H9 (cell line): Measurements from ENCODE around the gene C1orf74. TPM values are rescaled to one million over a fixed set of nuclear protein-coding genes. Genes with fewer than 3 reads are reported as not detected.
A peak's percentile ranks its signal among the peaks of the same experiment; 100 is the strongest.

ENCODE experiments used
- DNase-seq: peaks from one replicate; pipeline ENCODE4 v3.0.0-alpha.2; 2017
- H2AFZ ChIP-seq: one replicate; pipeline ENCODE4 v1.6.1; 2013; ENCODE audit warnings: mild to moderate bottlenecking, low read length, control low read depth, moderate library complexity
- H2AK5ac ChIP-seq: 2 replicates; pipeline ENCODE4 v1.6.1; 2013; ENCODE audit warnings: low read length, control low read depth, mixed read lengths; ENCODE audit not compliant: insufficient read length
- H2BK120ac ChIP-seq: one replicate; pipeline ENCODE4 v1.6.1; 2013; ENCODE audit warnings: low read depth, mild to moderate bottlenecking, low read length, control low read depth, inconsistent platforms; ENCODE audit not compliant: poor library complexity, severe bottlenecking
- H2BK12ac ChIP-seq: 2 replicates; pipeline ENCODE4 v1.6.1; 2013; ENCODE audit warnings: low read length, control low read depth, mixed read lengths, low read depth; ENCODE audit not compliant: insufficient read length
- H2BK15ac ChIP-seq: 2 replicates; pipeline ENCODE4 v1.6.1; 2013; ENCODE audit warnings: low read depth, low read length, control low read depth
- H2BK20ac ChIP-seq: one replicate; pipeline ENCODE4 v1.6.1; 2013; ENCODE audit warnings: low read depth, mild to moderate bottlenecking, low read length, control low read depth, inconsistent platforms; ENCODE audit not compliant: poor library complexity, severe bottlenecking
- H2BK5ac ChIP-seq: 2 replicates; pipeline ENCODE4 v1.6.1; 2013; ENCODE audit warnings: low read length, control low read depth, mixed read lengths; ENCODE audit not compliant: insufficient read length
- H3K14ac ChIP-seq: 2 replicates; pipeline ENCODE4 v1.6.1; 2013; ENCODE audit warnings: low read length, control low read depth; ENCODE audit not compliant: insufficient read depth
- H3K18ac ChIP-seq: 2 replicates; pipeline ENCODE4 v1.6.1; 2013; ENCODE audit warnings: low read depth, mild to moderate bottlenecking, mixed read lengths, low read length, control low read depth; ENCODE audit not compliant: insufficient read length
- H3K23ac ChIP-seq: 2 replicates; pipeline ENCODE4 v1.6.1; 2013; ENCODE audit warnings: low read length, control low read depth, mixed read lengths, low read depth; ENCODE audit not compliant: insufficient read length
- H3K23me2 ChIP-seq: 2 replicates; pipeline ENCODE4 v1.6.1; 2013; ENCODE audit warnings: low read depth, mild to moderate bottlenecking, mixed read lengths, low read length, control low read depth; ENCODE audit not compliant: insufficient read length, poor library complexity, severe bottlenecking
- H3K27ac ChIP-seq: 2 replicates; pipeline ENCODE4 v1.5.1; 2013; ENCODE audit warnings: low read length, control low read depth, mixed read lengths, low read depth; ENCODE audit not compliant: insufficient read length
- H3K27me3 ChIP-seq: 2 replicates; pipeline ENCODE4 v1.6.1; 2013; ENCODE audit warnings: low read length, control low read depth, inconsistent platforms; ENCODE audit not compliant: insufficient read depth
- H3K4ac ChIP-seq: 2 replicates; pipeline ENCODE4 v1.6.1; 2013; ENCODE audit warnings: low read depth, mild to moderate bottlenecking, control low read depth, inconsistent platforms, low read length, moderate library complexity
- H3K4me1 ChIP-seq: 2 replicates; pipeline ENCODE4 v1.6.1; 2013; ENCODE audit warnings: low read length, control low read depth, inconsistent platforms; ENCODE audit not compliant: insufficient read depth
- H3K4me2 ChIP-seq: 2 replicates; pipeline ENCODE4 v1.6.1; 2013; ENCODE audit warnings: low read length, control low read depth, mixed read lengths; ENCODE audit not compliant: insufficient read length, insufficient read depth
- H3K56ac ChIP-seq: 2 replicates; pipeline ENCODE4 v1.6.1; 2013; ENCODE audit warnings: low read depth, mild to moderate bottlenecking, mixed read lengths, low read length, control low read depth; ENCODE audit not compliant: insufficient read length
- H3K79me1 ChIP-seq: 2 replicates; pipeline ENCODE4 v1.6.1; 2013; ENCODE audit warnings: low read depth, mild to moderate bottlenecking, moderate library complexity, low read length, control low read depth, inconsistent platforms; ENCODE audit not compliant: insufficient read depth, poor library complexity, severe bottlenecking
- H3K79me2 ChIP-seq: 2 replicates; pipeline ENCODE4 v1.6.1; 2013; ENCODE audit warnings: low read length, control low read depth, inconsistent platforms; ENCODE audit not compliant: insufficient read depth
- H3K9ac ChIP-seq: 2 replicates; pipeline ENCODE4 v1.6.1; 2013; ENCODE audit warnings: low read length, control low read depth, mixed read lengths; ENCODE audit not compliant: insufficient read length; ENCODE audit errors: extremely low read depth
- H3K9me3 ChIP-seq: one replicate; pipeline ENCODE4 v1.6.1; 2013; ENCODE audit warnings: low read depth, low read length, inconsistent platforms; ENCODE audit not compliant: control insufficient read depth
- H3T11ph ChIP-seq: one replicate; pipeline ENCODE4 v1.6.1; 2013; ENCODE audit warnings: mild to moderate bottlenecking, low read length, control low read depth, inconsistent platforms
- H4K20me1 ChIP-seq: one replicate; pipeline ENCODE4 v1.6.1; 2013; ENCODE audit not compliant: control insufficient read depth, insufficient read length, insufficient read depth
- H4K5ac ChIP-seq: 2 replicates; pipeline ENCODE4 v1.6.1; 2013; ENCODE audit warnings: low read depth, mild to moderate bottlenecking, mixed read lengths, low read length, control low read depth; ENCODE audit not compliant: insufficient read length
- H4K8ac ChIP-seq: replicated peaks from 2 replicates; pipeline ENCODE4 v1.6.1; 2013; ENCODE audit warnings: low read length, control low read depth, mixed read lengths, low read depth; ENCODE audit not compliant: insufficient read length
- H4K91ac ChIP-seq: 2 replicates; pipeline ENCODE4 v1.6.1; 2013; ENCODE audit warnings: low read depth, mild to moderate bottlenecking, moderate library complexity, mixed read lengths, low read length, control low read depth; ENCODE audit not compliant: insufficient read length
- H3K27ac Mint-ChIP-seq, 3 experiments: 2 replicates in 2 of 3; 3 replicates in 1 of 3; pipeline ENCODE4 v1.8.0; 2020 to 2021; ENCODE audit warnings: mixed read lengths in 3 of 3, mild to moderate bottlenecking in 1 of 3, moderate library complexity in 1 of 3
- H3K27me3 Mint-ChIP-seq: 2 replicates; pipeline ENCODE4 v1.8.0; 2021; ENCODE audit warnings: low read depth, mild to moderate bottlenecking, moderate library complexity, mixed read lengths
- H3K36me3 Mint-ChIP-seq, 3 experiments: 2 replicates in 2 of 3; 3 replicates in 1 of 3; pipeline ENCODE4 v1.8.0; 2020 to 2021; ENCODE audit warnings: low read depth in 3 of 3, mixed read lengths in 3 of 3; ENCODE audit not compliant: insufficient read depth in 1 of 3
- H3K4me1 Mint-ChIP-seq, 2 experiments: 2 replicates each; pipeline ENCODE4 v1.8.0; 2020; ENCODE audit warnings: mixed read lengths in 2 of 2
- H3K4me3 Mint-ChIP-seq, 2 experiments: 2 replicates in 1 of 2; 3 replicates in 1 of 2; pipeline ENCODE4 v1.8.0; 2020 to 2021; ENCODE audit warnings: mild to moderate bottlenecking in 2 of 2, mixed read lengths in 2 of 2, moderate library complexity in 1 of 2
- H3K9me3 Mint-ChIP-seq, 2 experiments: 2 replicates in 1 of 2; 3 replicates in 1 of 2; pipeline ENCODE4 v1.8.0; 2020; ENCODE audit warnings: mild to moderate bottlenecking in 2 of 2, mixed read lengths in 2 of 2, moderate library complexity in 1 of 2
- CTCF ChIP-seq: fragments of 200-600 bp; sonication (generic); conservative IDR thresholded peaks from 3 replicates; pipeline ENCODE4 v1.8.0; 2021; ENCODE audit warnings: antibody characterized with exemption, mild to moderate bottlenecking
- WGBS: extraction: QIAGEN DNeasy Blood & Tissue Kit; methylation state at CpG from one replicate; pipeline ENCODE4 v1.1.7; 2013; ENCODE audit warnings: missing lambda C conversion rate, low lambda C conversion rate, mixed read lengths; ENCODE audit not compliant: insufficient read length; ENCODE audit errors: extremely low coverage; 5-methylcytosine and 5-hydroxymethylcytosine counted together
- total RNA-seq: library from RNA; stranded (reverse); gene quantifications from 2 replicates; pipeline ENCODE4 v1.2.1, GENCODE V29; 2021

C1orf74 gene
- total RNA-seq, 1 experiment from 2014 or later: 2.4 TPM

GRCh38 chr1:209747580-209748262 lies 36.6 kb downstream of the C1orf74 start:
- Mint-ChIP-seq H3K27me3 (peaks cover 59% of the 10 kb centered on the region), H3K4me3 (peak overlapping the region; percentile 48 to 62; a peak in 3 of 5 replicates), H3K9me3 (no peaks in the 10 kb centered on the region), H3K27ac (no peak overlapping the region), H3K4me1 (peaks cover 14% of the 10 kb centered on the region in 2 experiments), H3K36me3 (no peaks in the 10 kb centered on the region)
- Histone ChIP-seq H2BK12ac (no peak overlapping the region), H2AK5ac (no peak overlapping the region), H3K56ac (no peak overlapping the region), H3K9ac (no peak overlapping the region), H3K79me2 (no peaks in the 10 kb centered on the region), H4K5ac (no peak overlapping the region), H2AFZ (no peak overlapping the region), H3T11ph (no peak overlapping the region), H2BK5ac (no peak overlapping the region), H4K8ac (no peak overlapping the region), H3K79me1 (no peaks in the 10 kb centered on the region), H3K23me2 (no peaks in the 10 kb centered on the region), H3K18ac (no peak overlapping the region), H2BK120ac (no peak overlapping the region), H2BK15ac (no peak overlapping the region), H3K14ac (no peak overlapping the region), H3K4me1 (no peaks in the 10 kb centered on the region), H3K27ac (no peak overlapping the region), H3K9me3 (no peaks in the 10 kb centered on the region), H4K91ac (no peak overlapping the region), H2BK20ac (no peak overlapping the region), H3K27me3 (peaks cover 2% of the 10 kb centered on the region; the same call in 1 of the 2 replicates), H3K4ac (no peak overlapping the region), H4K20me1 (no peaks in the 10 kb centered on the region), H3K4me2 (peak overlapping the region; percentile 35), H3K23ac (no peak overlapping the region)
- DNase-seq: peak; percentile 100
- TF ChIP-seq CTCF: peak; percentile 97
- no CpG with 5 or more reads among the region's 37 CpGs for WGBS
